Measurements from ENCODE around the gene CHCHD5. TPM values are rescaled to one million over a fixed set of nuclear protein-coding genes. Genes with fewer than 3 reads are reported as not detected.

Gene CHCHD5
- total and polyA plus RNA-seq, 7 experiments from 2014 or later = 17.4 to 67.3 (median 21.3) TPM

- Histone ChIP-seq H3K9me3 (ENCODE audit: control insufficient read depth in 2 of 3, low read length in 3 of 3) (no peaks in the 10 kb centered on the region), H3K4me3 (ENCODE audit: low read length) (no peak overlapping the region), H3K36me3 (ENCODE audit: control insufficient read depth in 2 of 3, insufficient read depth in 3 of 3, low read length in 3 of 3) (no peaks in the 10 kb centered on the region), H3K4me1 (ENCODE audit: control insufficient read depth in 2 of 2, insufficient read depth in 2 of 2, low read length in 2 of 2) (no peaks in the 10 kb centered on the region), H3K27ac (ENCODE audit: low read depth, low read length) (no peak overlapping the region), H3K27me3 (ENCODE audit: control insufficient read depth in 2 of 2, insufficient read depth in 2 of 2, low read length in 2 of 2) (no peaks in the 10 kb centered on the region)
- H3K36me3 Mint-ChIP-seq = peaks cover 0 to 18% (median 12%) of the 10 kb centered on the region in 5 donors
- H3K27ac Mint-ChIP-seq = no peak overlapping the region
- peaks cover 4 to 8% (median 5%) of the 10 kb centered on the region in 7 donors for H3K4me1 Mint-ChIP-seq
- ChIA-PET POLR2A (interaction anchor here (0.9 kb wide), 1 partner anchor 15 kb away, joined by 3 read pairs; no protein-coding TSS in a partner anchor), CTCF (interaction anchor here (0.6 to 5.4 kb wide), 7 partner anchors 29 to 663 kb away, joined by 3 to 57 read pairs (median 3); no protein-coding TSS in a partner anchor)
- ATAC-seq (no peak), DNase-seq (no peak)
- H3K9me3 Mint-ChIP-seq = no peaks in the 10 kb centered on the region
- no peak overlapping the region for H3K4me3 Mint-ChIP-seq
- no peaks in the 10 kb centered on the region for H3K27me3 Mint-ChIP-seq
- intact Hi-C loops (cut with micrococcal nuclease) = no loop called here
Observed at GRCh38 chr2:112597537-112598322, 13.3 kb downstream of the CHCHD5 start.

GRCh38 chr2:112600634-112601033 lies 16.2 kb downstream of the CHCHD5 start:
- H3K9me3 Mint-ChIP-seq = no peaks in the 10 kb centered on the region
- no peak overlapping the region for H3K27ac ChIP-seq (ENCODE audit: low read depth, low read length)
- H3K4me3 Mint-ChIP-seq = no peak overlapping the region
- peaks cover 0 to 4% (median 3%) of the 10 kb centered on the region in 5 donors for H3K36me3 Mint-ChIP-seq
- H3K27me3 Mint-ChIP-seq = no peaks in the 10 kb centered on the region
- H3K36me3 ChIP-seq (ENCODE audit: control insufficient read depth in 2 of 3, insufficient read depth in 3 of 3, low read length in 3 of 3) = no peaks in the 10 kb centered on the region
- H3K4me1 ChIP-seq (ENCODE audit: control insufficient read depth in 2 of 2, insufficient read depth in 2 of 2, low read length in 2 of 2) = no peaks in the 10 kb centered on the region
- intact Hi-C loops (cut with micrococcal nuclease) = loop anchor here (1.0 to 10.0 kb wide), 6 partner anchors 24 to 284 kb away; partner anchors contain the start of gene SLC20A1 (in 2 of the 2)
- DNase-seq = no peak
- no peak overlapping the region for H3K4me3 ChIP-seq (ENCODE audit: low read length)
- ChIA-PET CTCF (interaction anchor here (0.6 to 5.4 kb wide), 10 partner anchors 23 to 202 kb away, joined by 3 to 57 read pairs (median 5); no protein-coding TSS in a partner anchor), POLR2A (interaction anchor here (1.0 to 1.6 kb wide), 2 partner anchors 31 to 46 kb away, joined by 3 to 5 read pairs; no protein-coding TSS in a partner anchor)
- H3K27ac Mint-ChIP-seq = no peak overlapping the region
- H3K9me3 ChIP-seq (ENCODE audit: control insufficient read depth in 2 of 3, low read length in 3 of 3) = no peaks in the 10 kb centered on the region
- H3K4me1 Mint-ChIP-seq = peaks cover 4 to 8% (median 5%) of the 10 kb centered on the region in 7 donors
- no peaks in the 10 kb centered on the region for H3K27me3 ChIP-seq (ENCODE audit: control insufficient read depth in 2 of 2, insufficient read depth in 2 of 2, low read length in 2 of 2)
- ATAC-seq = no peak

GRCh38 chr2:112601754-112602153 lies 17.3 kb downstream of the CHCHD5 start:
- no peak overlapping the region for H3K27ac Mint-ChIP-seq
- H3K36me3 Mint-ChIP-seq = peaks cover 0 to 4% (median 2%) of the 10 kb centered on the region in 5 donors
- CTCF ChIA-PET = interaction anchor here (2.1 to 5.4 kb wide), 3 partner anchors 24 to 125 kb away, joined by 8 to 57 read pairs (median 8); no protein-coding TSS in a partner anchor
- H3K27ac ChIP-seq (ENCODE audit: low read depth, low read length) = no peak overlapping the region
- no peak overlapping the region for H3K4me3 ChIP-seq (ENCODE audit: low read length)
- ATAC-seq (no peak), DNase-seq (no peak)
- intact Hi-C loops (cut with micrococcal nuclease) = loop anchor here in 1 of 2 donors (10.0 kb wide), 1 partner anchor 283 kb away; no protein-coding TSS in a partner anchor
- H3K27me3 ChIP-seq (ENCODE audit: control insufficient read depth in 2 of 2, insufficient read depth in 2 of 2, low read length in 2 of 2) = no peaks in the 10 kb centered on the region
- H3K27me3 Mint-ChIP-seq = no peaks in the 10 kb centered on the region
- POLR2A ChIA-PET = interaction anchor here (0.6 kb wide), 1 partner anchor 193 kb away, joined by 3 read pairs; no protein-coding TSS in a partner anchor
- H3K9me3 ChIP-seq (ENCODE audit: control insufficient read depth in 2 of 3, low read length in 3 of 3) = no peaks in the 10 kb centered on the region
- H3K36me3 ChIP-seq (ENCODE audit: control insufficient read depth in 2 of 3, insufficient read depth in 3 of 3, low read length in 3 of 3) = no peaks in the 10 kb centered on the region
- H3K4me1 Mint-ChIP-seq = peaks cover 4 to 8% (median 5%) of the 10 kb centered on the region in 7 donors
- peaks cover 0 to 2% (median 0%) of the 10 kb centered on the region in 11 donors for H3K9me3 Mint-ChIP-seq
- no peaks in the 10 kb centered on the region for H3K4me1 ChIP-seq (ENCODE audit: control insufficient read depth in 2 of 2, insufficient read depth in 2 of 2, low read length in 2 of 2)
- no peak overlapping the region for H3K4me3 Mint-ChIP-seq

- no peak for ATAC-seq
- ChIA-PET CTCF (interaction anchor here (1.3 to 5.4 kb wide), 4 partner anchors 20 to 124 kb away, joined by 3 to 57 read pairs (median 6); no protein-coding TSS in a partner anchor), POLR2A (no interaction called here)
- Mint-ChIP-seq H3K4me3 (no peak overlapping the region), H3K4me1 (peaks cover 4 to 8% (median 5%) of the 10 kb centered on the region in 7 donors), H3K27ac (no peak overlapping the region), H3K27me3 (no peaks in the 10 kb centered on the region), H3K36me3 (peaks cover 0 to 4% (median 0%) of the 10 kb centered on the region in 5 donors), H3K9me3 (peaks cover 0 to 2% (median 0%) of the 10 kb centered on the region in 11 donors)
- Histone ChIP-seq H3K9me3 (ENCODE audit: control insufficient read depth in 2 of 3, low read length in 3 of 3) (no peaks in the 10 kb centered on the region), H3K36me3 (ENCODE audit: control insufficient read depth in 2 of 3, insufficient read depth in 3 of 3, low read length in 3 of 3) (no peaks in the 10 kb centered on the region), H3K27me3 (ENCODE audit: control insufficient read depth in 2 of 2, insufficient read depth in 2 of 2, low read length in 2 of 2) (no peaks in the 10 kb centered on the region), H3K27ac (ENCODE audit: low read depth, low read length) (no peak overlapping the region), H3K4me3 (ENCODE audit: low read length) (no peak overlapping the region), H3K4me1 (ENCODE audit: control insufficient read depth in 2 of 2, insufficient read depth in 2 of 2, low read length in 2 of 2) (no peaks in the 10 kb centered on the region)
- intact Hi-C loops (cut with micrococcal nuclease) = loop anchor here in 1 of 2 donors (10.0 kb wide), 1 partner anchor 282 kb away; no protein-coding TSS in a partner anchor
- DNase-seq = no peak
Observed at GRCh38 chr2:112602917-112603316, 18.5 kb downstream of the CHCHD5 start.

GRCh38 chr2:112603731-112604130 lies 19.3 kb downstream of the CHCHD5 start:
- CTCF ChIA-PET = interaction anchor here (0.6 to 1.6 kb wide), 7 partner anchors 17 to 124 kb away, joined by 3 to 5 read pairs (median 3); no protein-coding TSS in a partner anchor
- no peaks in the 10 kb centered on the region for H3K9me3 ChIP-seq (ENCODE audit: control insufficient read depth in 2 of 3, low read length in 3 of 3)
- intact Hi-C loops (cut with micrococcal nuclease) = loop anchor here in 1 of 2 donors (10.0 kb wide), 1 partner anchor 281 kb away; no protein-coding TSS in a partner anchor
- no peaks in the 10 kb centered on the region for H3K27me3 Mint-ChIP-seq
- H3K4me1 ChIP-seq (ENCODE audit: control insufficient read depth in 2 of 2, insufficient read depth in 2 of 2, low read length in 2 of 2) = no peaks in the 10 kb centered on the region
- peaks cover 4 to 8% (median 5%) of the 10 kb centered on the region in 7 donors for H3K4me1 Mint-ChIP-seq
- H3K4me3 Mint-ChIP-seq = no peak overlapping the region
- H3K9me3 Mint-ChIP-seq = peaks cover 0 to 2% (median 0%) of the 10 kb centered on the region in 11 donors
- POLR2A ChIA-PET = no interaction called here
- no peak overlapping the region for H3K4me3 ChIP-seq (ENCODE audit: low read length)
- DNase-seq (no peak), ATAC-seq (no peak)
- H3K27ac ChIP-seq (ENCODE audit: low read depth, low read length) = no peak overlapping the region
- H3K36me3 ChIP-seq (ENCODE audit: control insufficient read depth in 2 of 3, insufficient read depth in 3 of 3, low read length in 3 of 3) = no peaks in the 10 kb centered on the region
- no peaks in the 10 kb centered on the region for H3K27me3 ChIP-seq (ENCODE audit: control insufficient read depth in 2 of 2, insufficient read depth in 2 of 2, low read length in 2 of 2)
- H3K36me3 Mint-ChIP-seq = peaks cover 0 to 4% (median 2%) of the 10 kb centered on the region in 5 donors
- H3K27ac Mint-ChIP-seq = no peak overlapping the region

GRCh38 chr2:112604952-112605351 lies 20.5 kb downstream of the CHCHD5 start:
- DNase-seq = no peak
- Histone ChIP-seq H3K4me1 (ENCODE audit: control insufficient read depth in 2 of 2, insufficient read depth in 2 of 2, low read length in 2 of 2) (no peaks in the 10 kb centered on the region), H3K27ac (ENCODE audit: low read depth, low read length) (no peak overlapping the region), H3K4me3 (ENCODE audit: low read length) (no peak overlapping the region), H3K36me3 (ENCODE audit: control insufficient read depth in 2 of 3, insufficient read depth in 3 of 3, low read length in 3 of 3) (no peaks in the 10 kb centered on the region), H3K9me3 (ENCODE audit: control insufficient read depth in 2 of 3, low read length in 3 of 3) (no peaks in the 10 kb centered on the region), H3K27me3 (ENCODE audit: control insufficient read depth in 2 of 2, insufficient read depth in 2 of 2, low read length in 2 of 2) (no peaks in the 10 kb centered on the region)
- Mint-ChIP-seq H3K4me1 (peaks cover 2 to 6% (median 3%) of the 10 kb centered on the region in 7 donors), H3K4me3 (no peak overlapping the region), H3K36me3 (peaks cover 0 to 6% (median 2%) of the 10 kb centered on the region in 5 donors), H3K27me3 (peaks cover 0 to 5% (median 0%) of the 10 kb centered on the region in 5 donors), H3K9me3 (peaks cover 0 to 4% (median 0%) of the 10 kb centered on the region in 11 donors), H3K27ac (no peak overlapping the region)
- no peak for ATAC-seq
- CTCF ChIA-PET = interaction anchor here (0.6 to 1.5 kb wide), 6 partner anchors 16 to 280 kb away, joined by 3 to 4 read pairs (median 3); no protein-coding TSS in a partner anchor
- POLR2A ChIA-PET = interaction anchor here (0.6 kb wide), 1 partner anchor 58 kb away, joined by 5 read pairs; no protein-coding TSS in a partner anchor
- intact Hi-C loops (cut with micrococcal nuclease) = loop anchor here in 1 of 2 donors (10.0 kb wide), 1 partner anchor 280 kb away; no protein-coding TSS in a partner anchor
